Stimulated activated CD4-positive, alpha-beta T cell treated with anti-CD3 and anti-CD28 coated beads, Interleukin-1b, Interleukin-23, amount 100 ng/mL, for 24 hours (primary cell): Measurements from ENCODE around the gene GAK.

Source experiments
- DNase-seq, 4 experiments: peaks; one replicate each; pipeline ENCODE4 v3.0.0-alpha.2; 2020; ENCODE audit warnings: low read depth in 4 of 4, low spot score in 1 of 4

GAK gene

DNA sequence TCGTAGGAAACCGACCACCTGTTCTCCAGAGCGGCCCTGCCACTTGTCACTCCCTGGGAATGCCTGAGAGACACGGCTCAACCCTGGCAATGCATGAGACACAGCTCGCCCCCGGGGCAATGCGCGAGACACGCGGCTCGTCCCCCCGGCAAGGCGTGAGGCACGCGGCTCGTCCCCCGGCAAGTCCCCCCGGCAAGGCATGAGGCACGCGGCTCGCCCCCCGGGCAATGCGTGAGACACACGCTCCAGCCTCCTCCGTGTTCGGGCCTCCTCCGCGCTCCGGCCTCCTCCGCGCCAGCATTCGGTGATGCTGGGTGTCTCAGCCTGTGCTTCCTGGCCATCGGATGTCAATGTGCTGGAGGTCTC is 78.7 kb downstream of the GAK start:
- no peak for DNase-seq

GRCh38 chr4:851701-852430 is 80.2 kb downstream of the GAK start:
- no peak for DNase-seq

- DNase-seq: no peak
These were observed 81.7 kb downstream of the GAK start for GRCh38 chr4:850323-850945.

DNA sequence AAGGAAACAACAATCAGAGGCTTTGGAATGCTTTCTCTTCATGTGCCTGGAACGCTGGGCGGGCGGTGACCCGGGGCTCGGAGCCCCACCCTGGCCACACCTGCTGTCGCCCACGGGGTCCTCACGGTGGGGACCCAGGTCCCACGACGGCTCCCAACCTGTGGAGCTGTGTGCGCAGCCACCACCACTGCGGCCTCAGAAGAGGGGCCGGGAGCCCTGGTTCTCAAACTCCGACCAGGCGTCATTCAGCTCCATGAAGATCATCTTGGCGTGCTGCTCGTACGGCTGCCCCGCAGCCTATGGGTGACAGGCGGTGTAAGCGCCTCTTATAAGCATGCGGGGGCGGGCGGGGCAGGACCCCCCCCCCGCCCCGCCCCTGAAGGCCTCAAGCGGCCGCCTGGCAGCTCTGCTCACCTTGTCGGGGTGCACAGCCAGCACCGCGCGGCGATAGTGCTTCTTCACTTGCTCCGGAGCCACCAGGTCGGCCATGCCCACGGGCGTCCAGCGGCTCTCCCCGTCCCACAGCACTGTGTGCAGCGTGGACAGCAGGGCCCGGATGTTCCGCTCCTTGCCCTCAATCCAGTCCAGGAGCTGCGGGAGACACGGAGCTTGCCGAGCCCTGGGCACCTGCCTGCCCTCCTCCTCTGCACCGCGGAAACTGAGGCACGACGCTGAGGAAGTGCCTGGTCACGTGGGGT is 82.5 kb downstream of the GAK start:
- DNase-seq: no peak

DNA sequence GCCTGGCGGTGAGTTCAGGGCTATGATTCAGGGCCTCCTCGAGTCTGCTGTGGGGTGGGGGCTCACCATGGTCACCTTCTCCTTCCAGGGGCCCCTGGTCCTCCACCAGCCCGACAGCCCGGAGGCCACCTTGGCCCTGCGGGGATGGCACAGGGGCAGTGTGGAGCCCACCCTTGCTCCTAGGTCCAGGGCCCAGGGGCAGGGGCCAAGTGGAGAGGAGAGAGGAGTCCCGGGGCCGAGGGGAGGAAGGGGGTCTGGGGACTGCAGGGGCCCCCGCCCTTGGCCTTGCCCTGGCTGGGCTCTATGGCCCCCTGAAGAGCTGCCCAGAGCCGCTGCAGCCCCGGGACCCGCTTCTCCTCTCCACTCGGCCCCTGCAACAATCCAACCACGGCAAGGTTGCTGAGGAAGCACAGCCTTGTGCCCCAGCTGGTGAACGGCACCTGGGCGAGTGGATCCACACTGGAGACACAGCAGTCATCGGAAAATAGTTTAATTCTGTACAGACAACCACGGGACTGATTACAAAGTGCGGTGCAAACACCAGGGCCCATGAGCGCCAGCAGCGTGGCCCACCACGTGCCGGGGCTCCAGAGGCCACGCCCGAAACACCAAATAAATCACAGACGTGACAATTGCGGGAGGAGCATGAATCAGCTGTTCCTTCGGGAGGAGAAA is 83.2 kb downstream of the GAK start:
- no peak for DNase-seq

DNA sequence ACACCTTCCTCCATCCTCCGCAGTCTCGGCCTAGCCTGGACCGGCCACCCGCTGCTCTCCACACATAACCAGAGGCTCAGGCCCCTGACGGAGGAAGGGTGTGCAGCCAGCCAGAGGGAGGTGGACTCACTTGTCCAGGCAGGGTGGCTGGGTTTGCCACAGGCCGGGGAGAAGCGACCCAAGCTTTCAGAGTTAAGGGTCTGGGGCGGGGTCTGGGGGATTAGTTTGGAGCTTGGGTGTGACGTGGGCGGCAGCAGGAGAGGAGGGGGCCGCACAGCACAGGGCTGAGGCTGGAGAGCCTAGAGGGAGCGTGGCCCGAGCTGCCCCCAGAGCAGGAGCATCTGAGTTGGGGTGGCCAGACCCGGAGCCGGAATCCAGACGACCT is 83.8 kb downstream of the GAK start:
- no peak for DNase-seq

GRCh38 chr4:845836-846251 is 86.3 kb downstream of the GAK start:
- DNase-seq: no peak

DNA sequence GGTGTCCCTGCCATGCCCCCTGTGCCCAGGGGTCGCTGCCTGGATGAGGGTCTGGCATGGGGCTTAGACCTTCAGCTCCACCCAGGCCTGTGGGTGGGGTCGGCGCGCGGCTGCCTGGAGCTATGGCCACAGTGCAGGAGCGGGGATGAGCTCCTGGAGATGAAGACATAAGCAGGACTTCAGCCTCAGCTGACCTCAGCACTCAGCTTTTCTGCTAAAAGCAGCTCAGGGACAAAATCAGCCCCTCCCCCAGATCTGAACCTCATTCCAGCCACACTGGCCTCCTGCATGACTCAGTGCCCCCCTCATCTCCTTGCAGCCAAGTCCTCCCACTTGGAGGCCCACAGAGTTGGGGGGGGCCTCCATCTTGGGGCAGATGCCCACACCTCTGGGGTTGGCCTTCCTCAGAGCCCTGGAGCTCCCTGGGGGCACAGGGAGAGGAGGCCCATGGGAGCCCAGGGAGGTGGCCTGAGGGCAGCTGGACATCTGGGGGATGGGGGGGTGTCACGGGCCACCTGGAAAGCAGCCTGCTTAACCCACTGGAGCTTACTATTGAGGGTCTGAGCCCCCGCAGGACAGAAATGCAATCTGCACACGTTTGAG is 86.8 kb downstream of the GAK start:
- DNase-seq: no peak

DNA sequence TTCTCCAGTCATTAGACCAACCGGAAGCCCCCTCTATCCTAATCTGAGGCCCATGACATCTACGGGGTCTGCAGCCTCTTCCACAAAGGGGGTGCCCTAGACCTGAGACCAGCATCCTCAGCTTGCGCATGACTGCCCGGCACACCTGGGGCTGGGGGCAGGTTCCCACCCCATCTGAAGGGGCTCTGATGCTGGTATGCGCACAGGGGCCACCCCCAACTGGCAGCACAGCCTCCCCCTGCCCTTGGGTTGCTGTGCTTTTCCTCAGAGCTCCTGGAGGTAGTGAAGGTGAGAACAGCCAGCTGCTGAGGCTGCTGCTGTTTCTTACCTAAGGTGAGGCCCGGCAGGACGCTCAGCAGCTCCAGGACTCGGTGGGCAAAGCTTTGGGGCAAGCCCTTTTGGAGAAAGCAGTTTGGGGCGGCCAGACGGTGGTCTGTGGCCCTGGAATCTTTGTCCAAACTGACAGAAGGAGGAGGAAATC is 87.3 kb downstream of the GAK start:
- DNase-seq: no peak

DNA sequence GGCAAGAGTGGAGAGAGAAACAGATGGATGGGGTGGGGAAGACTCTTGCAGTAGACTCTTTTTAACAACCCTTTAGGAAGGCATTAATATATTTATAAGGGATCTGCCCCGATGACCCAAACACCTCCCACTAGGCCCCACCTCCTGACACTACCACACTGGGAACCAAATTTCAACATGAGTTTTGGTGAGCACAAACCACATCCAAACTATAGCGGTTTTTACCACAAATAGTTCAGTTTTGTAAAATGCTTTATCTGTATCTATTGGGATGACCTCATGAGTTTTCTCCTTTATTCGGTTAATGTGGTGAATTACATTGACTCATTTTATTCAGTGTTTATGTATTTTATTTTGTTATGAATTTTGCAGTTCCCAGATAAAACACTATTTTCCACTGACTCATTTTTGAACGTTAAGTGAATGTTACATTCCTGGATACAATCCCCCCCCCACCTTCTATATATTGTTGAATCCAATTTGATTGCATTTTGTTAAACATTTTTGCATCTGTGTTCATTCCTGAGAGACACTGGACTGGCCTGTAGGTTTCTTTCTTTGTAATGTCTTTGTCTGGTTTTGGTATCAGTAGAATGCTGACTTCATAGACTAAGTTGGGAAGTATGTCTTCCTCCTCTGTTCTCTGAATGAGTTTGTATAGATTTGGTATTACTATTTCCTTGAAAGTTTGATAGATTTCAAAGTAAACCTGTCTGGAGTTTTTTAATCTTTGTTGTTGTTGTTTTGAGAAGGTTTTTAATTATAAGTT is 92.3 kb downstream of the GAK start:
- no peak for DNase-seq

DNA sequence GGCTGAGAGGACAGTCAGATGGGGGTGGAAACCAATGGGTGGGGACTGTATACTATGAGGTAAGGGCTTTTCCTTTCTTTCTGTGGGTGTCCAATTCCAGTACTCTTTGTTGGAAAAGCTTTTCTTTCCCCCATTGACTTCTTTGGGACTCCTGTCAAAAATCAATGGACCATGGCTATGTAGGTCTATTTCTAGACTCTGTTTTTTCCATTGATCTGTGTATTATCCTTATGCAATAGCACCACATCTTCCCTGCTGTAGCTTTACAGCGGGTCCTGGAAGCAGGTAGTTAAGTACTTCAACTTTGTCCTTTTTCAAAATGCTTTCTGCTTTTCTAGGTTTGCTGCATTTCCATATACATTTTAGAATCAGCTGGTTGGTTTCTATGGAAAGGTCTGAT is 94.3 kb downstream of the GAK start:
- no peak for DNase-seq

- DNase-seq: no peak
These were observed 95.3 kb downstream of the GAK start for GRCh38 chr4:836750-837301.

GRCh38 chr4:836003-836511 is 96.1 kb downstream of the GAK start:
- DNase-seq: no peak

- no peak for DNase-seq
These were observed 96.7 kb downstream of the GAK start for GRCh38 chr4:835148-836002.

- no peak for DNase-seq
These were observed 97.6 kb downstream of the GAK start for GRCh38 chr4:834368-835147.

DNA sequence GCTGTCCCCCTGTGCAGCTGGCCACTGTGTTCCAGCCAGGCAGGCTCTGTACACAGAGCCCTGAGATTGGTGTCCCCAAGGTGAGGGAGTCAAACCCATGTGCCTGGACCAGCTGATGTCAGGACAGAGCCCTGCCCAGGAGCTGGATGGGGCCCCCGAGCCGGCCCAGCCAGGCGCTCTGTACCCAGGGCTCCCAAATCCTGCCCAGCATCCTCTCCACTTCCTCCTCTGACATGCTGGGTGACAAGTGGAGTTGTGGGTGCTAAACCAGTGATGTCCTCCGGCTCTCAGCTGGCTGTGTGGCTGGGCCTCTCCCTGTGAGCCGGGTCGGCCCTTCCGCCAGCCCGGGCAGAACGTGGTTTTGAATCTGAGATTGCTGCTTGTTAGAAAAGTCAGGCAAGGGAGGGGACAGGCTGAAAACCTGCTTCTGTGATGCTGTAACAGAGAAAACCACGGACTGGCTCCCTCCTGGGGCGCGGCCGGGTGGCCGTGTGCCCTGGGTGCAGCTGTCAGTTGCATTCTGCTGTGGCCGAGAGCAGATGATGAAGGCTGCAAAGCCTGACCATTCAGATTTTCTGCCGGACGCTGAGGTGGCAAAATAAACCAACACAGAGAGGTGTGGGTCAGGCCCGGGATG is 98.3 kb downstream of the GAK start:
- DNase-seq: no peak

DNA sequence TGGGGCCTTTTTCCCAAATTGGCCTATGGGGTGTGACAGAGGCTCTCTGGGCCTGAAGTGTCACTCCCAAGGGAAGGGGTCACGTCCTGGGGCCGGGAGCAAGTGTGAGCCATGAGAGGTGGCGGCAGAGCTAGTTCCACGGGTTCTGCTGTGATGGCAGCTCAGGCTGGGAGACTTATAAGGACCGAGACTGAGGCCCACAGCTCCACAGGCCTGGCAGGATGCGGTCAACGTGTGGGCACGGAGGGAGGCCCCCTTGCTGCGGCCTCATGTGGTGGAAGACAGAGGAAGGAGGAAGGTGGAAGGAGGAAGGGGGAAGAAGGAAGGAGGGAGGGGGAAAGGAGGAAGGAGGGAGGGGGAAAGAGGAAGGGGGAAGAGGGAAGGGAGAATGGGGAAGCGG is 99.0 kb downstream of the GAK start:
- DNase-seq: no peak

DNA sequence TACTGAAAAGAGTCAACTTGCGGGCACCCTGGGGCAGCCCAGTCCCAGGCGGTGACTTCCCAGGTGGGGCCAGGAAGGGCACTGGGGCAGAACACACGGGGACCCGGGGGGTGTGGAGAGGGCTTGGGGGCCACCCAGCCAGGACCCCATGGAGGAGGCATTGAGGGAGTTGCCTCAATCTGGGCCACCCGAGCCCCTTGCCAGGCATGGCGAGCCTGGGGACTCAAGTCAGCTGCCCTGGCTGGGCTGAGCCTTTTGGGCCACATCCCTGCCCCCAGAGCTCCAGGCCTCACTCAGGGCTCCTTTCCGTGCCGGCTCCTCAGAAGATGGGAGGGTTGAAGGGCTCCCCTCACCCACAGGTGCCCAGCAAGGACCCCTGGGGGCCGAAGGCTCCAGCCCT is 99.6 kb downstream of the GAK start:
- DNase-seq: no peak
